Smooth muscle cell (in vitro differentiated cells): ENCODE results near the gene ZNF436. TPM values are rescaled to one million over a fixed set of nuclear protein-coding genes. Genes with fewer than 3 reads are reported as not detected.

Source experiments
- DNase-seq: peaks from one replicate; lab custom pipeline; 2025; ENCODE audit not compliant: unreplicated experiment; lab: John Stamatoyannopoulos, UW
- H2AFZ ChIP-seq: fragments of 200-600 bp; sonication (generic); 2 replicates; pipeline ENCODE4 v1.6.0; 2016; ENCODE audit warnings: antibody characterized with exemption, low read depth, mild to moderate bottlenecking
- H3F3A ChIP-seq: fragments of 200-600 bp; sonication (generic); 2 replicates; pipeline ENCODE4 v1.6.0; 2017; ENCODE audit warnings: antibody characterized with exemption, low read depth
- H3K27ac ChIP-seq: fragments of 200-600 bp; sonication (generic); 2 replicates; pipeline ENCODE4 v1.5.1; 2016; ENCODE audit warnings: low read depth, mild to moderate bottlenecking
- H3K27me3 ChIP-seq: fragments of 200-600 bp; sonication (generic); 2 replicates; pipeline ENCODE4 v1.6.1; 2016; ENCODE audit warnings: low read depth, mild to moderate bottlenecking
- H3K36me3 ChIP-seq: fragments of 200-600 bp; sonication (generic); 2 replicates; pipeline ENCODE4 v1.5.1; 2016; ENCODE audit warnings: low read depth
- H3K4me1 ChIP-seq: fragments of 200-600 bp; sonication (generic); 2 replicates; pipeline ENCODE4 v1.5.1; 2016; ENCODE audit warnings: low read depth
- H3K4me2 ChIP-seq: fragments of 200-600 bp; sonication (generic); 2 replicates; pipeline ENCODE4 v1.6.0; 2016; ENCODE audit warnings: mild to moderate bottlenecking
- H3K4me3 ChIP-seq: fragments of 200-600 bp; sonication (generic); 2 replicates; pipeline ENCODE4 v1.5.1; 2016; ENCODE audit warnings: mild to moderate bottlenecking
- H3K79me2 ChIP-seq: fragments of 200-600 bp; sonication (generic); 2 replicates; pipeline ENCODE4 v1.6.0; 2016; ENCODE audit warnings: low read depth, mild to moderate bottlenecking
- H3K9ac ChIP-seq: fragments of 200-600 bp; sonication (generic); 2 replicates; pipeline ENCODE4 v1.6.0; 2016; ENCODE audit warnings: low read depth
- H3K9me3 ChIP-seq: fragments of 200-600 bp; sonication (generic); replicated peaks from 2 replicates; pipeline ENCODE4 v1.5.1; 2016; ENCODE audit warnings: low read depth
- H4K20me1 ChIP-seq: fragments of 200-600 bp; sonication (generic); 2 replicates; pipeline ENCODE4 v1.6.0; 2016; ENCODE audit warnings: low read depth
- WGBS: methylation state at CpG from one replicate; pipeline ENCODE4 v1.1.7; 2016; ENCODE audit warnings: low lambda C conversion rate; 5-methylcytosine and 5-hydroxymethylcytosine counted together
- polyA plus RNA-seq: library from polyadenylated mRNA; unstranded; fragments of >200 nt; fragmentation: Nextera tagmentation; extraction: Ambion mirVana; gene quantifications from 2 replicates; pipeline ENCODE4 v1.2.1, GENCODE V29; 2016
- total RNA-seq: library from RNA; depleted of rRNA; stranded (reverse); fragments of >200 nt; gene quantifications from 2 replicates; pipeline ENCODE4 v1.2.3, GENCODE V29; 2014
- TF ChIP-seq, protein P1 (sequence below): fragments of 200-600 bp; sonication (generic); IDR thresholded peaks from 2 replicates; pipeline ENCODE4 v1.5.1; 2017; ENCODE audit warnings: borderline replicate concordance, mild to moderate bottlenecking, antibody characterized with exemption; ENCODE audit not compliant: insufficient read depth, poor library complexity, severe bottlenecking

Gene ZNF436
- total and polyA plus RNA-seq, 2 experiments from 2014 or later, result 7.1 to 12.9 TPM

DNA sequence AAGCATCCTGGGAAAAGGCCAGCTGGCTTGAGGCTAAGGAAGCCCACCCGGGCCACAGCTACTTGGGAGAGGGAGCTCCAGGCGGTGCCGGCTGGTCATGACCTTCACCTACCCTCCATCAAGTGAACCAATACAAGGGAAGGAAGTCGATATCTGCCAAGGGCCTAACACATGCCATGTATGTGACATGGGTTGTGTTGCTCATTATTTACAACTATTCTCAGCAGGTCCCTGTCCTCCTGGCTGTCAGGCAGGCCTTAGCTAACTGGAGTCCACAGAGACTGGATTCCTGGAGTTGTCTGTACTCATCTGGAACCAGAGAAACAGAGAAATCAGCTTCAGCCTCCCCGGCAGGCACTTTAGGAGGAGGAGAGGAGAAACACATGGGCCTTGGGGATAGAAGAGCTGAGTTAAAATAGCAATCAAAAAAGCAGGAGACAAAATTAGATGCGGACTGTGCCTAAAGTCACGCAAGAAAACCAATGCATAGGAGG, 39.2 kb upstream of the ZNF436 start:
- WGBS, result 92% methylated on average over 7 of the region's 7 CpGs
- H3K9me3 ChIP-seq, result no peaks in the 10 kb centered on the region
- H3K27ac ChIP-seq, result no peak overlapping the region
- H4K20me1 ChIP-seq, result no peaks in the 10 kb centered on the region
- no peak overlapping the region for H3K4me2 ChIP-seq
- DNase-seq, result no peak
- no peaks in the 10 kb centered on the region for H3K79me2 ChIP-seq
- no peak overlapping the region for H3K9ac ChIP-seq
- H3K36me3 ChIP-seq, result no peaks in the 10 kb centered on the region
- H3K4me3 ChIP-seq, result no peak overlapping the region
- H2AFZ ChIP-seq, result no peak overlapping the region
- no peaks in the 10 kb centered on the region for H3K4me1 ChIP-seq
- TF ChIP-seq, protein P1, sequence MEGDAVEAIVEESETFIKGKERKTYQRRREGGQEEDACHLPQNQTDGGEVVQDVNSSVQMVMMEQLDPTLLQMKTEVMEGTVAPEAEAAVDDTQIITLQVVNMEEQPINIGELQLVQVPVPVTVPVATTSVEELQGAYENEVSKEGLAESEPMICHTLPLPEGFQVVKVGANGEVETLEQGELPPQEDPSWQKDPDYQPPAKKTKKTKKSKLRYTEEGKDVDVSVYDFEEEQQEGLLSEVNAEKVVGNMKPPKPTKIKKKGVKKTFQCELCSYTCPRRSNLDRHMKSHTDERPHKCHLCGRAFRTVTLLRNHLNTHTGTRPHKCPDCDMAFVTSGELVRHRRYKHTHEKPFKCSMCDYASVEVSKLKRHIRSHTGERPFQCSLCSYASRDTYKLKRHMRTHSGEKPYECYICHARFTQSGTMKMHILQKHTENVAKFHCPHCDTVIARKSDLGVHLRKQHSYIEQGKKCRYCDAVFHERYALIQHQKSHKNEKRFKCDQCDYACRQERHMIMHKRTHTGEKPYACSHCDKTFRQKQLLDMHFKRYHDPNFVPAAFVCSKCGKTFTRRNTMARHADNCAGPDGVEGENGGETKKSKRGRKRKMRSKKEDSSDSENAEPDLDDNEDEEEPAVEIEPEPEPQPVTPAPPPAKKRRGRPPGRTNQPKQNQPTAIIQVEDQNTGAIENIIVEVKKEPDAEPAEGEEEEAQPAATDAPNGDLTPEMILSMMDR, result no peak
- peaks cover 26% of the 10 kb centered on the region for H3F3A ChIP-seq
- H3K27me3 ChIP-seq, result no peaks in the 10 kb centered on the region

DNA sequence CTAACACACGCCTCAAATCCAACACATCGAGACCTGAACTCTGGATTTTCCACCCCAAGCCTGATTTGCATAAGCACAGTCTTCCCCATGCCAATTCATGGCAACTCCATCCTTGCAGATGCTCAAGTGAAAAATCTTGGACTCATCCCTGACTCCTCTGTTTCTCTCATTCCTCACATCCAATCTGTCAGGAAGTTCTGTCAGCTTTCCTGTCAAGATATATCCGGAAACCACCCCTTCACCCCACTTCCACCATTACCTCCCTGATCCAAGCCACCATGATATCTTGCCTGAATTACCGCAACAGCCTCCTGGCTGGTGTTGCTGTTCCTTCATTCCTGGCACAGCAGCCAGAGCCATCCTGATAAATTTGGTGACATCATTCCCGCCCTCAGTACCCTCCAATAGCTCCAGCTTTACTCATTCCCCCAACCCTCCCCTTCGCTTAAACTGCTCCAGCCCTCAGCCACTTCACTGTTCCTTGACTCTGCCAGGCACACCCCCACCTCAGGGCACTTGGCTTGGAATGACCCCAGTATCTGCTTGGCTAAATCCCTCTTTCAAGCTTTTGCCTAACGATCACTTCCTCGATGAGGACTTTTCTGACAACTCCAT, 37.5 kb upstream of the ZNF436 start:
- Histone ChIP-seq H3K27ac (no peak overlapping the region), H3K27me3 (no peaks in the 10 kb centered on the region), H3K4me2 (no peak overlapping the region), H4K20me1 (no peaks in the 10 kb centered on the region), H2AFZ (no peak overlapping the region), H3K9me3 (no peaks in the 10 kb centered on the region), H3K4me3 (no peak overlapping the region), H3F3A (peaks cover 35% of the 10 kb centered on the region), H3K4me1 (peaks cover 7% of the 10 kb centered on the region), H3K79me2 (no peaks in the 10 kb centered on the region), H3K9ac (no peak overlapping the region), H3K36me3 (no peaks in the 10 kb centered on the region)
- no peak for DNase-seq
- TF ChIP-seq, protein P1, result no peak
- 76% methylated on average over 8 of the region's 8 CpGs for WGBS

DNA sequence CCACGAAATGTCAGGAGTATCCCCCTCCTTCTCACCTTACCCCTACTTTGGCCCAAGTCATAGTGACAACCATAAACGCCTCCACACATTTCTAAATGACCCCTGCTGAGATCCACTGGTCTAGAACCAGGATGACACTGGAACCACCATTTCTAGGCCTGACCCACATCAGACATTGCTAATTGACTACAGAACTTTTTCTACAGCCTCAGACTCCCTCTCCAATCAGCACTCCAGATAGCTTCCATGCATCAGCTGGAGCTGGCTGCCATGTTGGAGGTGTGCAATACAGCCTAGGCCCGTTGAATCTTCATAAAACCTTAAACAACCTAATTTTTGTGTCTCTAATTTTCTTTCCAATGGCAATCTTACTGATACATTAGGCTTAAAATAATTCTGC, 36.3 kb upstream of the ZNF436 start:
- 93% methylated on average over 3 of the region's 3 CpGs for WGBS
- DNase-seq, result no peak
- Histone ChIP-seq H3K9ac (no peak overlapping the region), H2AFZ (no peak overlapping the region), H3K27me3 (no peaks in the 10 kb centered on the region), H3K27ac (no peak overlapping the region), H3K36me3 (no peaks in the 10 kb centered on the region), H3K4me2 (no peak overlapping the region), H3K9me3 (no peaks in the 10 kb centered on the region), H3K4me1 (peaks cover 7% of the 10 kb centered on the region), H4K20me1 (no peaks in the 10 kb centered on the region), H3F3A (peaks cover 30% of the 10 kb centered on the region), H3K4me3 (no peak overlapping the region), H3K79me2 (no peaks in the 10 kb centered on the region)
- TF ChIP-seq, protein P1, result no peak
